Measurements from ENCODE around the gene OR52L1.

GRCh38 chr11:5938603-5938965 lies 48.2 kb downstream of the OR52L1 start:
- TF ChIP-seq CTCF (conservative IDR thresholded peaks at IDR 0.05) (no peak), EZH2 (IDR thresholded peaks at IDR 0.05; ENCODE audit: low read depth) (no peak)
